HepG2 (cell line): ENCODE measurements around the gene PDZK1. TPM values are rescaled to one million over a fixed set of nuclear protein-coding genes. Genes with fewer than 3 reads are reported as not detected.
A peak's percentile ranks its signal among the peaks of the same experiment; 100 is the strongest.

Experiments used
- ATF5 ChIP-seq: sonication (generic); formaldehyde crosslinking; IDR thresholded peaks from 2 replicates; pipeline ENCODE4 v1.4.0; 2020; ENCODE audit warnings: mild to moderate bottlenecking, low read depth, missing genetic modification reagents
- ATF6 ChIP-seq: sonication (generic); formaldehyde crosslinking; conservative IDR thresholded peaks from 2 replicates; pipeline ENCODE4 v1.4.0; 2020; ENCODE audit warnings: missing genetic modification reagents
- ATM ChIP-seq: fragments of 450-650 bp; IDR thresholded peaks from 2 replicates; pipeline ENCODE4 v1.7.1; 2017; ENCODE audit warnings: mild to moderate bottlenecking, borderline replicate concordance
- GATAD1 ChIP-seq: IDR thresholded peaks from 2 replicates; pipeline ENCODE4 v1.6.1; 2016; ENCODE audit warnings: missing genetic modification reagents, missing compliant biosample characterization
- GMEB2 ChIP-seq: IDR thresholded peaks from 2 replicates; pipeline ENCODE4 v1.6.1; 2016; ENCODE audit warnings: missing biosample characterization, missing genetic modification reagents, low read depth
- HDAC6 ChIP-seq: fragments of 200-600 bp; sonication (generic); IDR thresholded peaks from 2 replicates; pipeline ENCODE4 v1.7.0; 2017; ENCODE audit warnings: mild to moderate bottlenecking, antibody characterized with exemption, low read length, low read depth
- IRF9 ChIP-seq: sonication (generic); formaldehyde crosslinking; IDR thresholded peaks from 2 replicates; pipeline ENCODE4 v1.8.0; 2022; ENCODE audit warnings: missing genetic modification reagents, mild to moderate bottlenecking, borderline replicate concordance
- ISX ChIP-seq: sonication (generic); formaldehyde crosslinking; conservative IDR thresholded peaks from 2 replicates; pipeline ENCODE4 v1.5.0; 2020; ENCODE audit warnings: missing genetic modification reagents
- NCOA2 ChIP-seq: sonication (generic); formaldehyde crosslinking; IDR thresholded peaks from 2 replicates; pipeline ENCODE4 v1.8.0; 2022; ENCODE audit warnings: inconsistent platforms
- NFIB ChIP-seq: sonication (generic); formaldehyde crosslinking; IDR thresholded peaks from 2 replicates; pipeline ENCODE4 v1.9.0; 2021; ENCODE audit warnings: missing genetic modification reagents, mild to moderate bottlenecking, borderline replicate concordance
- PRDM10 ChIP-seq: sonication (generic); formaldehyde crosslinking; IDR thresholded peaks from 2 replicates; pipeline ENCODE4 v1.4.0; 2020; ENCODE audit warnings: low read depth, missing genetic modification reagents
- ZNF24 ChIP-seq: fragments of 450-650 bp; IDR thresholded peaks from 2 replicates; pipeline ENCODE4 v1.6.1; 2017; ENCODE audit warnings: antibody characterized with exemption, mild to moderate bottlenecking
- ZNF253 ChIP-seq: sonication (generic); formaldehyde crosslinking; IDR thresholded peaks from 2 replicates; pipeline ENCODE4 v1.8.0; 2022; ENCODE audit warnings: mild to moderate bottlenecking, missing genetic modification reagents, borderline replicate concordance
- ZNF33B ChIP-seq: sonication (generic); formaldehyde crosslinking; IDR thresholded peaks from 2 replicates; pipeline ENCODE4 v1.5.1; 2020; ENCODE audit warnings: mild to moderate bottlenecking, missing genetic modification reagents
- ZNF468 ChIP-seq: sonication (generic); formaldehyde crosslinking; IDR thresholded peaks from 2 replicates; pipeline ENCODE4 v1.8.0; 2022; ENCODE audit warnings: mild to moderate bottlenecking, moderate library complexity, missing genetic modification reagents
- ZNF576 ChIP-seq: sonication (generic); formaldehyde crosslinking; IDR thresholded peaks from 2 replicates; pipeline ENCODE4 v1.4.0; 2020; ENCODE audit warnings: mild to moderate bottlenecking, missing genetic modification reagents
- ZNF672 ChIP-seq: sonication (generic); formaldehyde crosslinking; IDR thresholded peaks from 2 replicates; pipeline ENCODE4 v1.8.1; 2022; ENCODE audit warnings: missing genetic modification reagents
- ZNF841 ChIP-seq: sonication (generic); formaldehyde crosslinking; IDR thresholded peaks from 2 replicates; pipeline ENCODE4 v1.8.1; 2023; ENCODE audit warnings: missing genetic modification reagents, borderline replicate concordance
- polyA plus RNA-seq, 8 experiments: library from polyadenylated mRNA; depleted of rRNA in 3 of 8; stranded (reverse) in 7 of 8; unstranded in 1 of 8; fragments of >200 nt; fragmentation: Illumina TruSeq in 4 of 8; extraction: Trizol in 4 of 8; gene quantifications; 2 replicates each; pipeline versions ENCODE4 v1.2.1 to v1.2.3, GENCODE V29; 2011 to 2016; ENCODE audit warnings: low read depth in 4 of 8, missing spikeins in 1 of 8, mixed read lengths in 1 of 8; ENCODE audit not compliant: insufficient read depth in 1 of 8
- total RNA-seq, 5 experiments: library from RNA; depleted of rRNA; stranded (reverse); fragments of >200 nt; fragmentation: Illumina TruSeq; extraction: Trizol; gene quantifications; 2 replicates each; pipeline ENCODE4 v1.2.3, GENCODE V29; 2016; ENCODE audit warnings: low read depth in 1 of 5

Gene PDZK1
- total and polyA plus RNA-seq, 2 of the 13 experiments (the other 11 are each of a cell fraction or from before 2014, with no cell fraction given) = 16.2 to 46.4 TPM

GRCh38 chr1:145714524-145715111 lies 7.5 kb upstream of the PDZK1 start (continued):
- TF ChIP-seq IRF9 (0 out of 2 replicates have a peak, but pooled peaks have one; percentile 56), ZNF576 (CRISPR knock-in tag) (no peak), GATAD1 (CRISPR knock-in tag) (no peak), ZNF672 (CRISPR knock-in tag) (no peak), ISX (CRISPR knock-in tag) (no peak), ATM (no peak), ATF6 (no peak), PRDM10 (peak; percentile 80; the same call in 1 of the 2 replicates), ZNF24 (no peak), NFIB (CRISPR knock-in tag) (no peak), ATF5 (CRISPR knock-in tag) (0 out of 2 replicates have a peak, but pooled peaks have one; percentile 85), ZNF253 (no peak), ZNF468 (CRISPR knock-in tag) (no peak), ZNF33B (CRISPR knock-in tag) (peak; percentile 92), NCOA2 (CRISPR knock-in tag) (0 out of 2 replicates have a peak, but pooled peaks have one; percentile 19), GMEB2 (CRISPR knock-in tag) (no peak), HDAC6 (no peak), ZNF841 (CRISPR knock-in tag) (no peak)
